GM18951 (cell line): ENCODE data around the gene HDAC4.

Source experiments
- POLR2A ChIP-seq: IDR thresholded peaks from 4 replicates; pipeline ENCODE4 v1.6.1; 2011; ENCODE audit warnings: mild to moderate bottlenecking; ENCODE audit not compliant: insufficient read length, insufficient read depth; ENCODE audit errors: extremely low read depth
- in situ Hi-C: fragments of 300-500 bp; cut with MboI; formaldehyde crosslinking; loops from one replicate; pipeline ENCODE4 v1.12.0; 2022; ENCODE audit warnings: low sequenced_read_pairs, mixed read lengths, inconsistent platforms; ENCODE audit not compliant: unreplicated experiment

The HDAC4 gene

GRCh38 chr2:239141021-239141760, 259.6 kb downstream of the HDAC4 start:
- in situ Hi-C loops, result no loop called here
- no peak for TF ChIP-seq POLR2A

- TF ChIP-seq POLR2A, result no peak
- in situ Hi-C loops, result no loop called here
These were observed 260.3 kb downstream of the HDAC4 start for GRCh38 chr2:239140346-239141020.

GRCh38 chr2:239139566-239139965, 261.3 kb downstream of the HDAC4 start:
- TF ChIP-seq POLR2A, result no peak
- in situ Hi-C loops, result no loop called here

- in situ Hi-C loops, result no loop called here
- TF ChIP-seq POLR2A, result no peak
These were observed 261.7 kb downstream of the HDAC4 start for GRCh38 chr2:239139101-239139500.

- TF ChIP-seq POLR2A, result no peak
- in situ Hi-C loops, result no loop called here
These were observed 262.2 kb downstream of the HDAC4 start for GRCh38 chr2:239138610-239139009.

GRCh38 chr2:239137898-239138283, 262.9 kb downstream of the HDAC4 start:
- no peak for TF ChIP-seq POLR2A
- in situ Hi-C loops, result no loop called here

- in situ Hi-C loops, result no loop called here
- TF ChIP-seq POLR2A, result no peak
These were observed 263.5 kb downstream of the HDAC4 start for GRCh38 chr2:239137165-239137897.

GRCh38 chr2:239136762-239137161, 264.1 kb downstream of the HDAC4 start:
- no peak for TF ChIP-seq POLR2A
- in situ Hi-C loops, result no loop called here

- TF ChIP-seq POLR2A, result no peak
- in situ Hi-C loops, result no loop called here
These were observed 264.6 kb downstream of the HDAC4 start for GRCh38 chr2:239136203-239136602.

GRCh38 chr2:239135531-239135930, 265.3 kb downstream of the HDAC4 start:
- in situ Hi-C loops, result no loop called here
- no peak for TF ChIP-seq POLR2A

- in situ Hi-C loops, result no loop called here
These were observed 266.8 kb downstream of the HDAC4 start for GRCh38 chr2:239133945-239134570.

GRCh38 chr2:239132786-239133185, 268.0 kb downstream of the HDAC4 start:
- no peak for TF ChIP-seq POLR2A
- in situ Hi-C loops, result no loop called here

More at GRCh38 chr2:239133945-239134570, 266.8 kb downstream of the HDAC4 start:
- TF ChIP-seq POLR2A, result no peak

GRCh38 chr2:239132156-239132709, 268.6 kb downstream of the HDAC4 start:
- in situ Hi-C loops, result no loop called here
- TF ChIP-seq POLR2A, result no peak
